K562 (cell line): Measurements from ENCODE around the gene TNFSF13. TPM values are rescaled to one million over a fixed set of nuclear protein-coding genes. Genes with fewer than 3 reads are reported as not detected.

Experiments
- BMI1 ChIP-seq: fragments of 150-350 bp; IDR thresholded peaks from 2 replicates; pipeline ENCODE4 v1.6.1; 2014; ENCODE audit warnings: low read length
- CUX1 ChIP-seq: fragments of 200-800 bp; sonication (Bioruptor generic); IDR thresholded peaks from 2 replicates; pipeline ENCODE4 v1.6.1; 2016; ENCODE audit warnings: missing genetic modification characterization, missing compliant biosample characterization
- DACH1 ChIP-seq: fragments of 450-650 bp; IDR thresholded peaks from 2 replicates; pipeline ENCODE4 v1.6.1; 2018; ENCODE audit not compliant: partially characterized antibody
- RBFOX2 ChIP-seq: fragments of 200-400 bp; formaldehyde crosslinking; IDR thresholded peaks from 2 replicates; pipeline ENCODE4 v1.6.1; 2017; ENCODE audit warnings: low read depth, mild to moderate bottlenecking, low read length, moderate library complexity
- RNF219 ChIP-seq: fragments of 250-450 bp; sonication (Bioruptor Pico); IDR thresholded peaks from 2 replicates; pipeline ENCODE4 v1.5.0; 2022; ENCODE audit warnings: mild to moderate bottlenecking
- SUPT5H ChIP-seq: fragments of 450-650 bp; IDR thresholded peaks from 2 replicates; pipeline ENCODE4 v1.6.1; 2016
- TRIM25 ChIP-seq: fragments of 450-650 bp; IDR thresholded peaks from 2 replicates; pipeline ENCODE4 v1.7.0; 2016; ENCODE audit warnings: borderline replicate concordance
- ZBTB2 ChIP-seq: fragments of 450-650 bp; IDR thresholded peaks from 2 replicates; pipeline ENCODE4 v1.6.1; 2016; ENCODE audit warnings: antibody characterized with exemption
- polyA plus RNA-seq, 8 experiments: library from polyadenylated mRNA; depleted of rRNA in 4 of 8; stranded (reverse) in 5 of 8; unstranded in 3 of 8; fragments of >200 nt; fragmentation: Nextera tagmentation in 2 of 8; fragmentation: Illumina TruSeq in 1 of 8; extraction: Ambion mirVana in 2 of 8; extraction: Trizol in 1 of 8; gene quantifications; 2 replicates each; pipeline versions ENCODE4 v1.2.1 to v1.2.3, GENCODE V29; 2011 to 2014; ENCODE audit warnings: inconsistent platforms in 1 of 8, missing spikeins in 1 of 8
- total RNA-seq, 7 experiments: library from RNA; depleted of rRNA in 6 of 7; stranded (reverse); fragments of >200 nt in 6 of 7; fragmentation: Illumina TruSeq in 2 of 7; extraction: Trizol in 2 of 7; gene quantifications; 2 replicates each; pipeline versions ENCODE4 v1.2.1 to v1.2.3, GENCODE V29; 2011 to 2021; ENCODE audit warnings: low replicate concordance in 1 of 7

TNFSF13 gene
- total and polyA plus RNA-seq, 9 of the 15 experiments (the other 6 are each of a cell fraction or from before 2014, with no cell fraction given), result 0.04 to 0.51 (median 0.19) TPM; not detected in 1

- TF ChIP-seq BMI1 (no peak), TRIM25 (no peak), RNF219 (CRISPR knock-in tag) (no peak), DACH1 (no peak), ZBTB2 (no peak), SUPT5H (peak; percentile 36; the same call in 1 of the 2 replicates), RBFOX2 (peak; percentile 42), CUX1 (no peak)
- TF ChIP-seq, all 486 proteins: peak for 3
These were observed 19.0 kb downstream of the TNFSF13 start (continued) for GRCh38 chr17:7577327-7578199.
